ENCODE measurements around the gene RNF213.

Gene RNF213

DNA sequence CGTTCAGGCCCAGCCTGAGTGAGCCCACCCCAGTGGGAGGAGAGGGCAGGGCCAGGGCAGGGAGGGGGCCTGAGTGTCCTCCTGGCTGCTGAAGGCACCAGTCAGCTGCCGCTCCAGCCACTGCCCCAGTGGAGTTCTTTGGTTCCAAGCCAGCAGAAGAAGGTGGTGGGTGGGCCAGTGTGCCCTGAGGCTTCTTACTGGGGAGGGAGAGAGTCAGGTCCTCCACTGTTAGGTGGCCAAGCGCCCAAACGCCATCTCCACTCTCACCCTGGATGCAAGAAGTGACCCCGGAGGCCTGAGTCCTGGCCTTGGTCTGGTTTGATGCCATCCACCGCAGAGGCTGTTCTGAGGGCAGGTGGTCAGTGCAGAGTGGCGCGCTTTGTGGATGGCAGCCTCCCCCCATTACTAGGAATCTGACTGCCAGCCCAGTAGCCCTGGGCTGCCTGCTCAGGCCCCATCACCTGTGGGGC lies 2.2 kb downstream of the RNF213 start:
- H3K9me2 ChIP-seq (replicated peaks; ENCODE audit: insufficient read depth, low read length) = no peaks in the 10 kb centered on the region
- H2AFZ ChIP-seq (ENCODE audit: low read length) = no peak overlapping the region
- peaks cover 44% of the 10 kb centered on the region for H3F3A ChIP-seq (ENCODE audit: insufficient read depth, low read length)
- H3K27me3 ChIP-seq (replicated peaks; ENCODE audit: insufficient read depth, low read length) = no peaks in the 10 kb centered on the region
- no peaks in the 10 kb centered on the region for H3K9me3 ChIP-seq (replicated peaks; ENCODE audit: insufficient read depth, low read length)
- TF ChIP-seq EZH2 (optimal IDR thresholded peaks at IDR 0.05; ENCODE audit: low read depth, low read length) = no peak
- no peak for TF ChIP-seq EZH2phosphoT487 (IDR thresholded peaks at IDR 0.05; ENCODE audit: low read length)
- TF ChIP-seq, protein P1, sequence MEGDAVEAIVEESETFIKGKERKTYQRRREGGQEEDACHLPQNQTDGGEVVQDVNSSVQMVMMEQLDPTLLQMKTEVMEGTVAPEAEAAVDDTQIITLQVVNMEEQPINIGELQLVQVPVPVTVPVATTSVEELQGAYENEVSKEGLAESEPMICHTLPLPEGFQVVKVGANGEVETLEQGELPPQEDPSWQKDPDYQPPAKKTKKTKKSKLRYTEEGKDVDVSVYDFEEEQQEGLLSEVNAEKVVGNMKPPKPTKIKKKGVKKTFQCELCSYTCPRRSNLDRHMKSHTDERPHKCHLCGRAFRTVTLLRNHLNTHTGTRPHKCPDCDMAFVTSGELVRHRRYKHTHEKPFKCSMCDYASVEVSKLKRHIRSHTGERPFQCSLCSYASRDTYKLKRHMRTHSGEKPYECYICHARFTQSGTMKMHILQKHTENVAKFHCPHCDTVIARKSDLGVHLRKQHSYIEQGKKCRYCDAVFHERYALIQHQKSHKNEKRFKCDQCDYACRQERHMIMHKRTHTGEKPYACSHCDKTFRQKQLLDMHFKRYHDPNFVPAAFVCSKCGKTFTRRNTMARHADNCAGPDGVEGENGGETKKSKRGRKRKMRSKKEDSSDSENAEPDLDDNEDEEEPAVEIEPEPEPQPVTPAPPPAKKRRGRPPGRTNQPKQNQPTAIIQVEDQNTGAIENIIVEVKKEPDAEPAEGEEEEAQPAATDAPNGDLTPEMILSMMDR (IDR thresholded peaks at IDR 0.05; ENCODE audit: low read length) = no peak
- peaks cover 28% of the 10 kb centered on the region for H3K79me2 ChIP-seq (ENCODE audit: low read length)
- H3K4me2 ChIP-seq (ENCODE audit: low read depth, low read length) = peak overlapping the region; percentile 99
- H3K4me3 ChIP-seq (ENCODE audit: low read length) = 0 out of 2 replicates have a peak overlapping the region, but pooled peaks have one; percentile 20
- peak overlapping the region; percentile 70; the same call in 1 of the 2 replicates for H3K27ac ChIP-seq (ENCODE audit: low read length)
- H4K20me1 ChIP-seq (ENCODE audit: insufficient read depth, low read length) = no peaks in the 10 kb centered on the region
- peaks cover 20% of the 10 kb centered on the region for H3K4me1 ChIP-seq (ENCODE audit: low read length)
- no peak for DNase-seq
- no peaks in the 10 kb centered on the region for H3K36me3 ChIP-seq (replicated peaks; ENCODE audit: insufficient read depth, low read length)
- H3K9ac ChIP-seq (ENCODE audit: low read length) = peak overlapping the region; percentile 24; the same call in 1 of the 2 replicates

DNA sequence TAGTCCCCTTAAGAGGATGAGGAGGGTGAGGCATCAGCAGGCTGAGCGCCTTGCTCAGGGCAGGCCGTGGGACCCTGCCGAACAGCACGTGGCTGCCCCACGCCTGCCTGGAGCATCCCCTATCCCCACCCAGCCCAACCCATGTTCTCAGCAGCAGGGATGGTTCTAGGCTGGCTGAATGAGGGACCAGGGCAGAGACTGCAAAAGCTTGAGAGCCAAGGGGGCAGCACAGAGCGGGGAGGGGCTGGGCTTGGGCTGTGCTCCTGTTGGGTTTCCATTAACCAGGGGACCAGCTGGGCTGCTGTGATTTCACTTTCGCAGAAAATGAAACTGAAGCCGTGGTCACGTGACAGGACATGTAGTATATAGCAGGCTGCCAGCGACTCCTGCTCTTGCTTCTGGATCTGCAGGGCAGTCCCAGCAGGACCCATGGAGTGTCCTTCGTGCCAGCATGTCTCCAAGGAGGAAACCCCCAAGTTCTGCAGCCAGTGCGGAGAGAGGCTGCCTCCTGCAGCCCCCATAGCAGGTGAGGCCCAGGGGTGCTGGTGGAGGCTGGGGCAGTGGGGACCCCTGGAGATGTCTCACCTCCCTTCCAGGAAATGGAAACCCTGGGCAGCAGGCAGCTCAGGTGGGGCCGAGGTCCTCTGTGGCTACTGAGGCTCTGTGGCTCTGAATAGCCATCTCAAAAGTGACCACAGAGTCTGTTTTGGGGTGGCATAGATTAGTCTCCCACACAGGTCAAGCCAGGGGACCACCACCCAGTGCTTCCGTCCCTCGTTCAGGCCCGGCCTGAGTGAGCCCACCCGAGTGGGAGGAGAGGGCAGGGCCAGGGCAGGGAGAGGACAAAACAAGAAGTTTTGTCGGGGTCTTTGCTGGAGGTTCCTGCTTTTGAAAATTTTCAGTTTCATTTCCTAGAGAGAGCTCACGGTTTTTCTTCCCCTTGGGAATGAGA lies 2.9 kb downstream of the RNF213 start:
- no peaks in the 10 kb centered on the region for H3K9me2 ChIP-seq (replicated peaks; ENCODE audit: insufficient read depth, low read length)
- DNase-seq = peak; percentile 98
- H3K4me2 ChIP-seq (ENCODE audit: low read depth, low read length) = peak overlapping the region; percentile 99
- H4K20me1 ChIP-seq (ENCODE audit: insufficient read depth, low read length) = no peaks in the 10 kb centered on the region
- peaks cover 28% of the 10 kb centered on the region for H3K79me2 ChIP-seq (ENCODE audit: low read length)
- H3K4me1 ChIP-seq (ENCODE audit: low read length) = peaks cover 20% of the 10 kb centered on the region
- no peak for TF ChIP-seq EZH2phosphoT487 (IDR thresholded peaks at IDR 0.05; ENCODE audit: low read length)
- TF ChIP-seq, protein P1 (IDR thresholded peaks at IDR 0.05; ENCODE audit: low read length) = peak; percentile 18; the same call in 1 of the 2 replicates
- TF ChIP-seq EZH2 (optimal IDR thresholded peaks at IDR 0.05; ENCODE audit: low read depth, low read length) = no peak
- H3K9ac ChIP-seq (ENCODE audit: low read length) = peak overlapping the region; percentile 57
- peak overlapping the region; percentile 91 for H3K4me3 ChIP-seq (ENCODE audit: low read length)
- H3K36me3 ChIP-seq (replicated peaks; ENCODE audit: insufficient read depth, low read length) = no peaks in the 10 kb centered on the region
- peak overlapping the region; percentile 30 for H2AFZ ChIP-seq (ENCODE audit: low read length)
- H3F3A ChIP-seq (ENCODE audit: insufficient read depth, low read length) = peaks cover 43% of the 10 kb centered on the region
- peak overlapping the region; percentile 70; the same call in 1 of the 2 replicates for H3K27ac ChIP-seq (ENCODE audit: low read length)
- H3K9me3 ChIP-seq (replicated peaks; ENCODE audit: insufficient read depth, low read length) = no peaks in the 10 kb centered on the region
- no peaks in the 10 kb centered on the region for H3K27me3 ChIP-seq (replicated peaks; ENCODE audit: insufficient read depth, low read length)

DNA sequence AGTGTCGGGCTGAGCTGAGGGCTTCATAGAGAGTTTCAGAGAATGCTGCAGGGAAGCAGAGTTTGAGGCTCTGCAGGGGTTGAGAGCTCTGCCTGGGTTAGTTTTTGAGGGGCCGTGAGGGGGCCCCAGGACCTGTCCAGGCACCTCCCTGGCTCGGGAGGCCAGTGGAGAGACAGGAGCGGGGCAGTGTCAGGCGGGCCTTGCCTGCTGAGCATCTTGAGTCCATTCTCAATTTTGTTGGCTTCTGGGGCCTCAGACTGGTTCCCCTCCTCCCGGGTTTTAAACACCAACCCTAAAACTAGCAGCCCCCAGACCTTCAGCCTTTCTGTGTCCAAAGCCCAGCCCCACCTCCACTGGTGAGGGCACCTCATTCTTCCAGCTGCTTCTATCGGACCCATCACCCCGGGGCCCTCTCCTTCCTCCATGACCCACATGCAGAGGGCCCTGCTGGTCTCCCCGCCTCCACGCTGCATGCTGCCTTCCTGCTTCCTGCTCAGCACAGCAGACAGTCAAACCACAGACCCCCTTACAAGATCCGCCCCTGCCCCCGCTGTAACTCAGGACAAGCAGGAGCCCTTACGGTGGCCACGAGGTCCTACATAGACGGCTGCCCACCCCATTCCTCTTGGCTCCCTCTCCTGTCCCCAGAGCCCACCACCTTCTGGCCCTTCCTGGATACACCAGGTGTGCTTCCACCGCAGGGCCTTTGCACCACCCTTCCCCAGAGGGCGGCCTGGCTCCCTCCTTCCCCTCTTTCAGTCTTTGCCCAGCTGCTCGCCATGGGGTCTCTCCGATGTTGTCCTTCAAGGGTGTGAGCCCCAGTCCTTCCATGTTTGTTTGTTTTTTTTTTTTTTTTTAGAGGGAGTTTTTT lies 3.8 kb downstream of the RNF213 start:
- Histone ChIP-seq H2AFZ (ENCODE audit: low read length) (no peak overlapping the region), H3K4me3 (ENCODE audit: low read length) (peak overlapping the region; percentile 91)

More for the DNA sequence above, 3.8 kb downstream of the RNF213 start:
- no peaks in the 10 kb centered on the region for H3K9me2 ChIP-seq (replicated peaks; ENCODE audit: insufficient read depth, low read length)
- peak; percentile 15 for DNase-seq
- H4K20me1 ChIP-seq (ENCODE audit: insufficient read depth, low read length) = no peaks in the 10 kb centered on the region
- peaks cover 20% of the 10 kb centered on the region for H3K4me1 ChIP-seq (ENCODE audit: low read length)
- TF ChIP-seq EZH2phosphoT487 (IDR thresholded peaks at IDR 0.05; ENCODE audit: low read length) = no peak
- TF ChIP-seq EZH2 (optimal IDR thresholded peaks at IDR 0.05; ENCODE audit: low read depth, low read length) = no peak
- TF ChIP-seq, protein P1 (IDR thresholded peaks at IDR 0.05; ENCODE audit: low read length) = no peak
- no peaks in the 10 kb centered on the region for H3K27me3 ChIP-seq (replicated peaks; ENCODE audit: insufficient read depth, low read length)
- H3K9me3 ChIP-seq (replicated peaks; ENCODE audit: insufficient read depth, low read length) = no peaks in the 10 kb centered on the region
- peak overlapping the region; percentile 99 for H3K4me2 ChIP-seq (ENCODE audit: low read depth, low read length)
- H3F3A ChIP-seq (ENCODE audit: insufficient read depth, low read length) = peaks cover 37% of the 10 kb centered on the region
- peaks cover 28% of the 10 kb centered on the region for H3K79me2 ChIP-seq (ENCODE audit: low read length)
- H3K9ac ChIP-seq (ENCODE audit: low read length) = peak overlapping the region; percentile 57
- H3K36me3 ChIP-seq (replicated peaks; ENCODE audit: insufficient read depth, low read length) = peaks cover 3% of the 10 kb centered on the region; the same call in 1 of the 2 replicates
- peak overlapping the region; percentile 42; the same call in 1 of the 2 replicates for H3K27ac ChIP-seq (ENCODE audit: low read length)
